22Rv1 (cell line): ENCODE data around the gene SFXN1.

Experiments used
- ZFX ChIP-seq: fragments of 450-650 bp; IDR thresholded peaks from 2 replicates; pipeline ENCODE4 v1.6.1; 2017; ENCODE audit warnings: antibody characterized with exemption, borderline replicate concordance
- TF ChIP-seq, protein P1 (sequence below): fragments of 450-650 bp; IDR thresholded peaks from 2 replicates; pipeline ENCODE4 v1.5.1; 2017; ENCODE audit warnings: mild to moderate bottlenecking

DNA sequence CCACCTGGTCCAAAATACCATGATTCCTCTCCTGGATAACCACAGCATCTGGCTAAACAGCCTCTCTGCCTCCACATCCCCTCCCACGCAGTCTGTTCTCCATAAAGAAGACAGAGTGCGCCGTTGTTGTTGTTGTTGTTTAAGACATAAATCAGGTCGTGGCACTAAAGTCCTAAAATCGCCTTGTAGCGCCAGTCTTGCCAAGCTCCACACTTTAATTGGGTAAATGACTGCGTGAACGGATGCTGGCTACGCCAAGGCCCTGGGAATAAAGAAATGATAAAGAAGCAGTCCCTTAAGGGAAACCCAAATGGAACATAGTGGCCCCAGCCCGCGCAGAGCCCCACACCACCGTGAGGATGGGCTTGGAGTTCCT lies 364 bp upstream of the SFXN1 start:
- TF ChIP-seq, protein P1, sequence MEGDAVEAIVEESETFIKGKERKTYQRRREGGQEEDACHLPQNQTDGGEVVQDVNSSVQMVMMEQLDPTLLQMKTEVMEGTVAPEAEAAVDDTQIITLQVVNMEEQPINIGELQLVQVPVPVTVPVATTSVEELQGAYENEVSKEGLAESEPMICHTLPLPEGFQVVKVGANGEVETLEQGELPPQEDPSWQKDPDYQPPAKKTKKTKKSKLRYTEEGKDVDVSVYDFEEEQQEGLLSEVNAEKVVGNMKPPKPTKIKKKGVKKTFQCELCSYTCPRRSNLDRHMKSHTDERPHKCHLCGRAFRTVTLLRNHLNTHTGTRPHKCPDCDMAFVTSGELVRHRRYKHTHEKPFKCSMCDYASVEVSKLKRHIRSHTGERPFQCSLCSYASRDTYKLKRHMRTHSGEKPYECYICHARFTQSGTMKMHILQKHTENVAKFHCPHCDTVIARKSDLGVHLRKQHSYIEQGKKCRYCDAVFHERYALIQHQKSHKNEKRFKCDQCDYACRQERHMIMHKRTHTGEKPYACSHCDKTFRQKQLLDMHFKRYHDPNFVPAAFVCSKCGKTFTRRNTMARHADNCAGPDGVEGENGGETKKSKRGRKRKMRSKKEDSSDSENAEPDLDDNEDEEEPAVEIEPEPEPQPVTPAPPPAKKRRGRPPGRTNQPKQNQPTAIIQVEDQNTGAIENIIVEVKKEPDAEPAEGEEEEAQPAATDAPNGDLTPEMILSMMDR = no peak
- TF ChIP-seq ZFX = no peak
